Retinal pigment epithelial cell (primary cell): ENCODE results near the gene NENF.
A peak's percentile ranks its signal among the peaks of the same experiment; 100 is the strongest.

Experiments
- DNase-seq: peaks from one replicate; pipeline ENCODE4 v3.0.0-alpha.2; 2010; ENCODE audit warnings: low read depth
- H3K4me3 ChIP-seq: 2 replicates; pipeline ENCODE4 v1.5.1; 2011; ENCODE audit warnings: mild to moderate bottlenecking, low read length, control low read depth, moderate library complexity
- TF ChIP-seq, protein P1 (sequence below): conservative IDR thresholded peaks from 2 replicates; pipeline ENCODE4 v1.5.1; 2011; ENCODE audit warnings: low read depth, low read length, control low read depth, inconsistent platforms

The NENF gene

DNA sequence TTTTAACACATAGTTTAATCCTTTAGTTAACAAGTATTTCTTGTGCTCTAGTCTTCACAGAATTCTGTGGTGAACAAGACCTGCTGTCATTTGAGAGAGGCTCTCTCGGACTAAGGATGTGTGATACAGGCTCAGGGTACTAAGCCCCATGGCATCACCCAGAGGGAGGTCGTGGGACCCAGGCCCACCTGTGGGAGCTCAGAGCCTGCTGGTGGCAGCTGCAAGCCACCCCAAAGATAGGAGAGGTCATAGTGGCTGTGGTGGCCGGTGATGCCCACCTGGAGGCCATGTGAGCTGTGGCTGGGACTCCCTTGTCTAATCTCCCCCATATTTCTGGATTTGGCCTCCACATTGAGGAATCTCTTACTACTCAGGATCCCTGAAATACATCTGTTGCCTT, 22.0 kb downstream of the NENF start:
- TF ChIP-seq, protein P1, sequence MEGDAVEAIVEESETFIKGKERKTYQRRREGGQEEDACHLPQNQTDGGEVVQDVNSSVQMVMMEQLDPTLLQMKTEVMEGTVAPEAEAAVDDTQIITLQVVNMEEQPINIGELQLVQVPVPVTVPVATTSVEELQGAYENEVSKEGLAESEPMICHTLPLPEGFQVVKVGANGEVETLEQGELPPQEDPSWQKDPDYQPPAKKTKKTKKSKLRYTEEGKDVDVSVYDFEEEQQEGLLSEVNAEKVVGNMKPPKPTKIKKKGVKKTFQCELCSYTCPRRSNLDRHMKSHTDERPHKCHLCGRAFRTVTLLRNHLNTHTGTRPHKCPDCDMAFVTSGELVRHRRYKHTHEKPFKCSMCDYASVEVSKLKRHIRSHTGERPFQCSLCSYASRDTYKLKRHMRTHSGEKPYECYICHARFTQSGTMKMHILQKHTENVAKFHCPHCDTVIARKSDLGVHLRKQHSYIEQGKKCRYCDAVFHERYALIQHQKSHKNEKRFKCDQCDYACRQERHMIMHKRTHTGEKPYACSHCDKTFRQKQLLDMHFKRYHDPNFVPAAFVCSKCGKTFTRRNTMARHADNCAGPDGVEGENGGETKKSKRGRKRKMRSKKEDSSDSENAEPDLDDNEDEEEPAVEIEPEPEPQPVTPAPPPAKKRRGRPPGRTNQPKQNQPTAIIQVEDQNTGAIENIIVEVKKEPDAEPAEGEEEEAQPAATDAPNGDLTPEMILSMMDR = no peak
- DNase-seq = no peak
- no peak overlapping the region for H3K4me3 ChIP-seq

DNA sequence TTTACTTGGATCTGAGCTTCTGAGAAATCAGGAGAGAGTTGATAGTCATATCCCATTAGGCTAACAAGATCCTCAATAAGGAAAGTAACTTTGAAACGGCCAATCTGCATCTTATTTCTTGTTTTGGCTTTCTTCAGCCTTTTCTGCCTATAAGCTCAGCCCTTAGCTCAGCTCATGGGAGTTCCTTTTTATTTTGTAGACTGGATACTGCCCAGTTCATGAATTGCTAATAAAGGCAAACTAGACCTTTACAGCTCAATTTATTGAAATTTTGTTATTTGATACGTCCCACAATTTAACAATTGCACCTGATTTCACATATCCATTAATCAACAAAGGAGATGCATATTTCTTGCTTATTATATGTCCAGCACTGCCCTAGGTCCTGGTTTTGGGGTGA, 22.7 kb downstream of the NENF start:
- DNase-seq = no peak
- no peak overlapping the region for H3K4me3 ChIP-seq
- TF ChIP-seq, protein P1 = no peak

DNA sequence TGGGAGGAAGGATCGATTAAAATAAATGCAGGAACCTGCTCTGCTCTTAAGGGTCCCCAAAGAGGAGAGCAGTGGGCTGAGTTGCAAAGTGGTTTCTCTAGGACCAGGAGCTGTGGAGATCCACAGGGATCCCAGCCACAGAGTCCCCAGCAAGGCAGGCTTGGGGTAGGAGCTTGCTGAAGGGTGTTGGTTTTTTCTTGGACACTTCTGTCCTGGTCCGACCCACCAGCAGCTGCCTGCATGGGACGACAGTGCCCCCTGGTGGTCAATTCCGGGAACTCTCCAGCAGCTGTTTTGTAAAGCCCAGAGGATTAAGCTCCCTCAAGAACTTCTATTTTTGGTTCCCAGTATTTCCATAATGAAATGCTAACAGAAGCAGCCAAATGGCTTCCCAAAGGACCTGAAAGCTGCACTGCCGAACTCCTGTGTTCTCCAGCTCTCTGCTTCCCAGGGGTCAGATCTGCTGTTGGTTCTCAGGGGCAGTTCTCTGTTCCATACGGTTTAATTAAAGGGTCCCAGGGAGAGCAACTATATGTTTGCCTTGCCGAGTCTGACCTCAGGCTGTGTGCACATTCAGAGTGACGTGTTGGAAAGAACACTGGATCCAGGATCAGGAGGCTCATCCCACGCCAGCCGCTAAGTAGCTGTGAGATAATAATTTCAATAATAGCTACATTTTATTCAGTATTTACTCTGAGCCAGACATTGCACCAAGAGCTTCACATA, 23.2 kb downstream of the NENF start:
- TF ChIP-seq, protein P1 = peak; percentile 96
- no peak overlapping the region for H3K4me3 ChIP-seq
- DNase-seq = peak; percentile 43

DNA sequence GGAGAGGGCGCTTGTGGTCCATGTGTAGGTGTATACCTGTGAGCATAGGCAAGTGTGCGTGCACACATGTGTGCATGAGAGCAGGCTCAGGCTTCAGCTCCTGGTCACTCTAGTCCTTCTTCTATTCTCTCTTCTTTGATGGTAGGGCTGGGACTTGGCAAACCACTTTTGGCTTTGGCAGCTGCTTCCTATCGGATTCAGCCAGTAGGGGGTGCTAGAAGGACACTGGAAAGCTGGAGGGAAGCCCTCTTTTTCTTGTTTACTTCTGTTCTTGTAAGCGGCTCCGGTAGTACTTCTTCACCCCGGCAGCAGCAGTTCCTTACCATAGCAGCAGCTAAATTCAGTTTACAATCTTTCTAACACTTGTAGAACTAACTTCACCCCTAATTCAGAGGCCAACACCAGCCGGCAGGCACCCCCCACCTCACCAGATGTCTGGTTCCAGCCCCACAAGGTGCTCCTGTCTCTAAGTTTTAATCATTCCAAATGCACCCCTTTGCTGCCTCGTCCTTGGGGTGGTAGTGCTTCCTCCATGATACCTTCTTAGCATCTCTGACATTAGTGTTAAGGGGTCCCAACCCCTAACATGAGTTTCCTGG, 25.1 kb downstream of the NENF start:
- H3K4me3 ChIP-seq = no peak overlapping the region
- DNase-seq = no peak
- TF ChIP-seq, protein P1 = peak; percentile 69

DNA sequence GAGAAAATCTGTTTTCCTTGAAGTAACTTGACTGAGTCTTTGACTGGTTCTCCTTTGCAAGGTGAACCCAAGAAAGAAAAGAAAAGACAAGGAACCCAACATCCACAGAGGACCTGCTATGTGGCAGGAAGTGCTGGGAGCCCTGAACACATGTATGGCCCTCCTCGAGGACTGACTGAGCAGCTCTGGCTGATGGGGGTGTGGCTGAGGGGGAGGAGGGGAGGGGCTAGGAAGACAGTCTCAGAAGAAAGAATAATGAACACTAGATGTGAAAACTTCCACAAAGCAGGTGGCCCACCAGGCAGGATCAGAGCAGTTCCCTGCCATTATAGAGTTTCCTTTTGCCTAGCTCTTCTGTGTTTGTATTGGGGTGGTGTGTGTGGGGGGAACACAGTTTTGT, 26.1 kb downstream of the NENF start:
- H3K4me3 ChIP-seq = no peak overlapping the region
- TF ChIP-seq, protein P1 = no peak
- DNase-seq = no peak

DNA sequence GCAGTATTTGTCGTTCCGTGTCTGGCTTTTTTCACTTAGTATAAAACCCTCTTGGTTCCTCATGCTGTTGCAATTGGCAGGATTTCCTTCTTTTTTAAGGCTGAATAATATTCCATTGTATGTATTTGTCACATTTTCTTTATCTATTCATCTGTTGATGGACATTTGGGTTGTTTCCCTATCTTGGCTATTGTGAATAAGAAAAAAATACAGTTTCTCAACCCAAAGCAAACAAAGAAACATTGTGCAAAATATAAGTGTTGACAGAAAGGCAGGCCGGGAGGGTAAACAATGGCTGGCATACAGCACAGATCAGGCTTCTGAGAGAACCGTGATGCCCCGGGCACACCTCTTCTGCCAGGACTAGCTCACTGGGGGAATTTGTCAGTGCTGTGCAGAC, 26.9 kb downstream of the NENF start:
- TF ChIP-seq, protein P1 = no peak
- no peak for DNase-seq
- H3K4me3 ChIP-seq = no peak overlapping the region

DNA sequence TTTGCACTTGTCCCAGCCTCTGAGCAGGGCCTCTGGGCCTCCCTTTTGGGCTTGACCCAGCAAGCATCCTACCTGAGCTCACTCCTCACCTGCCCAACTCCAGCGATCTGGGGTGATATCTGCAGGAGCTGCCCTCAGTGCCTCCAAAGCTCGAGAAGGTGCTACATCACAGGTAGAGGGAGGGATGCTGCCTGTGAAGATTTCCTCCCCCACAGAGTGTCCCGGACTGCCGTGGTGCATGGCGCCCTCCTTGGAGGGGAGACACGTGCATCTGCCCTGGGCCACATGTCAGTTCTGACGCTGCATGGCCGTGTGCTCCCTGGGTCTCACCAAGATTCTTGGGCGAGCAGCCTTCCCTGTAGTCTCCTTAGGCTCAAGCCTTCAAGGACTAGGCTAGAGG, 27.7 kb downstream of the NENF start:
- H3K4me3 ChIP-seq = no peak overlapping the region
- DNase-seq = no peak
- TF ChIP-seq, protein P1 = no peak
